ENCODE results near the gene LSM4.
A peak's percentile ranks its signal among the peaks of the same experiment; 100 is the strongest.
"Not testable (repeated sequence)": the region's sequence is repeated elsewhere in the genome, so short reads cannot be mapped to it uniquely, and the experiment has no call there.

Gene LSM4

GRCh38 chr19:18322759-18323460 lies at the start of gene LSM4:
Gene LSM4, minus strand, starts transcription at chr19:18323076. Its CDS starts 56 bp downstream, at chr19:18323020.
- peak; percentile 99 to 100 for DNase-seq (ENCODE audit: low read depth in 2 of 2)

GRCh38 chr19:18368504-18369222 lies 45.8 kb upstream of the LSM4 start:
- DNase-seq (ENCODE audit: low read depth in 2 of 2): no peak

GRCh38 chr19:18366021-18366435 lies 43.2 kb upstream of the LSM4 start:
- DNase-seq (ENCODE audit: low read depth in 2 of 2): no peak

GRCh38 chr19:18364826-18365528 lies 42.1 kb upstream of the LSM4 start:
- no peak for DNase-seq (ENCODE audit: low read depth in 2 of 2)

- not testable (repeated sequence) for DNase-seq (ENCODE audit: low read depth in 2 of 2)
Observed at GRCh38 chr19:18364277-18364825, 41.5 kb upstream of the LSM4 start.

- DNase-seq (ENCODE audit: low read depth in 2 of 2): no peak
Observed at GRCh38 chr19:18363787-18364186, 40.9 kb upstream of the LSM4 start.

GRCh38 chr19:18362934-18363542 lies 40.2 kb upstream of the LSM4 start:
- no peak for DNase-seq (ENCODE audit: low read depth in 2 of 2)

- DNase-seq (ENCODE audit: low read depth in 2 of 2): no peak
Observed at GRCh38 chr19:18361646-18362045, 38.8 kb upstream of the LSM4 start.

- no peak for DNase-seq (ENCODE audit: low read depth in 2 of 2)
Observed at GRCh38 chr19:18357041-18357440, 34.2 kb upstream of the LSM4 start.

- not testable (repeated sequence) for DNase-seq (ENCODE audit: low read depth in 2 of 2)
Observed at GRCh38 chr19:18354743-18355142, 31.9 kb upstream of the LSM4 start.

- no peak for DNase-seq (ENCODE audit: low read depth in 2 of 2)
Observed at GRCh38 chr19:18353378-18354005, 30.6 kb upstream of the LSM4 start.

GRCh38 chr19:18351544-18351943 lies 28.7 kb upstream of the LSM4 start:
- DNase-seq (ENCODE audit: low read depth in 2 of 2): no peak

GRCh38 chr19:18350490-18350889 lies 27.6 kb upstream of the LSM4 start:
- DNase-seq (ENCODE audit: low read depth in 2 of 2): no peak

GRCh38 chr19:18349524-18350128 lies 26.8 kb upstream of the LSM4 start:
- DNase-seq (ENCODE audit: low read depth in 2 of 2): no peak

- not testable (repeated sequence) for DNase-seq (ENCODE audit: low read depth in 2 of 2)
Observed at GRCh38 chr19:18348818-18349339, 26.0 kb upstream of the LSM4 start.

GRCh38 chr19:18348171-18348570 lies 25.3 kb upstream of the LSM4 start:
- no peak for DNase-seq (ENCODE audit: low read depth in 2 of 2)

- DNase-seq (ENCODE audit: low read depth in 2 of 2): no peak
Observed at GRCh38 chr19:18346091-18346490, 23.2 kb upstream of the LSM4 start.

GRCh38 chr19:18345296-18345695 lies 22.4 kb upstream of the LSM4 start:
- no peak for DNase-seq (ENCODE audit: low read depth in 2 of 2)

- DNase-seq (ENCODE audit: low read depth in 2 of 2): no peak
Observed at GRCh38 chr19:18344582-18344950, 21.7 kb upstream of the LSM4 start.

GRCh38 chr19:18342090-18342632 lies 19.3 kb upstream of the LSM4 start:
- no peak for DNase-seq (ENCODE audit: low read depth in 2 of 2)

Data from stimulated activated CD8-positive, alpha-beta memory T cell treated with anti-CD3 and anti-CD28 coated beads, Interleukin-15, amount 100 ng/mL, for 48 hours (primary cell).